Measurements from ENCODE around the gene PCCA.

DNA sequence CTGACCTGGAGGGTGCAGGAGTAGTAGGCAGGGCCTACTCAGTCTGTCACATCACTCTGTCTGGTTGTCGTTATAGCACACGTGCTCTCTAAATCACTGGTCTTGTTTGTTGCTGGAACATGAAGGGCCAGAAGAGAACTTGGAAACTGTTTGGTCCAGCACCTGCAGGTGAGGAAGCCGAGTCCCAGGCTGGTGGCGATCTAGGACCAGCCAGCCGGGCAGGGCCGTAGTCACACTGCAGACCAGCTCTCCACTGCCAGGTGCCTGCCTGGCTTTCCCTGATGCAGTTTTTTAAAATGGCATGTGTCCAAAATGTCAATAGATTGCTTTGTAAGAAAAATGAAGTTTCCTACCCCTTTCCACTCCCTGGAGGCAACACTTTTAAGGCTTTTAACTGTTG is 446.0 kb downstream of the PCCA start:
- TF ChIP-seq YY1 (IDR thresholded peaks at IDR 0.05) (no peak), EGR1 (IDR thresholded peaks at IDR 0.05; ENCODE audit: low read depth in 2 of 2) (no peak), GABPA (IDR thresholded peaks at IDR 0.05 in 1 of 2, conservative IDR thresholded peaks at IDR 0.05 in 1 of 2) (no peak), RAD21 (IDR thresholded peaks at IDR 0.05) (no peak), JUND (IDR thresholded peaks at IDR 0.05) (no peak), RXRA (IDR thresholded peaks at IDR 0.05) (no peak), NR2F2 (IDR thresholded peaks at IDR 0.05) (no peak)
- TF ChIP-seq, protein P1, sequence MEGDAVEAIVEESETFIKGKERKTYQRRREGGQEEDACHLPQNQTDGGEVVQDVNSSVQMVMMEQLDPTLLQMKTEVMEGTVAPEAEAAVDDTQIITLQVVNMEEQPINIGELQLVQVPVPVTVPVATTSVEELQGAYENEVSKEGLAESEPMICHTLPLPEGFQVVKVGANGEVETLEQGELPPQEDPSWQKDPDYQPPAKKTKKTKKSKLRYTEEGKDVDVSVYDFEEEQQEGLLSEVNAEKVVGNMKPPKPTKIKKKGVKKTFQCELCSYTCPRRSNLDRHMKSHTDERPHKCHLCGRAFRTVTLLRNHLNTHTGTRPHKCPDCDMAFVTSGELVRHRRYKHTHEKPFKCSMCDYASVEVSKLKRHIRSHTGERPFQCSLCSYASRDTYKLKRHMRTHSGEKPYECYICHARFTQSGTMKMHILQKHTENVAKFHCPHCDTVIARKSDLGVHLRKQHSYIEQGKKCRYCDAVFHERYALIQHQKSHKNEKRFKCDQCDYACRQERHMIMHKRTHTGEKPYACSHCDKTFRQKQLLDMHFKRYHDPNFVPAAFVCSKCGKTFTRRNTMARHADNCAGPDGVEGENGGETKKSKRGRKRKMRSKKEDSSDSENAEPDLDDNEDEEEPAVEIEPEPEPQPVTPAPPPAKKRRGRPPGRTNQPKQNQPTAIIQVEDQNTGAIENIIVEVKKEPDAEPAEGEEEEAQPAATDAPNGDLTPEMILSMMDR (IDR thresholded peaks at IDR 0.05; ENCODE audit: low read depth, low read length, missing input control) = no peak
- TF ChIP-seq, protein P2, sequence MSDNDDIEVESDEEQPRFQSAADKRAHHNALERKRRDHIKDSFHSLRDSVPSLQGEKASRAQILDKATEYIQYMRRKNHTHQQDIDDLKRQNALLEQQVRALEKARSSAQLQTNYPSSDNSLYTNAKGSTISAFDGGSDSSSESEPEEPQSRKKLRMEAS (IDR thresholded peaks at IDR 0.05) = no peak
- TF ChIP-seq, protein P3, sequence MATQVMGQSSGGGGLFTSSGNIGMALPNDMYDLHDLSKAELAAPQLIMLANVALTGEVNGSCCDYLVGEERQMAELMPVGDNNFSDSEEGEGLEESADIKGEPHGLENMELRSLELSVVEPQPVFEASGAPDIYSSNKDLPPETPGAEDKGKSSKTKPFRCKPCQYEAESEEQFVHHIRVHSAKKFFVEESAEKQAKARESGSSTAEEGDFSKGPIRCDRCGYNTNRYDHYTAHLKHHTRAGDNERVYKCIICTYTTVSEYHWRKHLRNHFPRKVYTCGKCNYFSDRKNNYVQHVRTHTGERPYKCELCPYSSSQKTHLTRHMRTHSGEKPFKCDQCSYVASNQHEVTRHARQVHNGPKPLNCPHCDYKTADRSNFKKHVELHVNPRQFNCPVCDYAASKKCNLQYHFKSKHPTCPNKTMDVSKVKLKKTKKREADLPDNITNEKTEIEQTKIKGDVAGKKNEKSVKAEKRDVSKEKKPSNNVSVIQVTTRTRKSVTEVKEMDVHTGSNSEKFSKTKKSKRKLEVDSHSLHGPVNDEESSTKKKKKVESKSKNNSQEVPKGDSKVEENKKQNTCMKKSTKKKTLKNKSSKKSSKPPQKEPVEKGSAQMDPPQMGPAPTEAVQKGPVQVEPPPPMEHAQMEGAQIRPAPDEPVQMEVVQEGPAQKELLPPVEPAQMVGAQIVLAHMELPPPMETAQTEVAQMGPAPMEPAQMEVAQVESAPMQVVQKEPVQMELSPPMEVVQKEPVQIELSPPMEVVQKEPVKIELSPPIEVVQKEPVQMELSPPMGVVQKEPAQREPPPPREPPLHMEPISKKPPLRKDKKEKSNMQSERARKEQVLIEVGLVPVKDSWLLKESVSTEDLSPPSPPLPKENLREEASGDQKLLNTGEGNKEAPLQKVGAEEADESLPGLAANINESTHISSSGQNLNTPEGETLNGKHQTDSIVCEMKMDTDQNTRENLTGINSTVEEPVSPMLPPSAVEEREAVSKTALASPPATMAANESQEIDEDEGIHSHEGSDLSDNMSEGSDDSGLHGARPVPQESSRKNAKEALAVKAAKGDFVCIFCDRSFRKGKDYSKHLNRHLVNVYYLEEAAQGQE (IDR thresholded peaks at IDR 0.05) = no peak

Data from liver (tissue), 3 donors.